H1 (cell line): ENCODE measurements around the gene CHST13. TPM values are rescaled to one million over a fixed set of nuclear protein-coding genes. Genes with fewer than 3 reads are reported as not detected.

ENCODE experiments used
- CTCF ChIA-PET: fragments of 300-600 bp; sonication (Branson Sonifier 250); formaldehyde crosslinking; loops from one replicate; lab custom pipeline; 2021; ENCODE audit not compliant: partially characterized antibody; lab: Charles Lee
- POLR2A ChIA-PET: fragments of 300-600 bp; sonication (Branson Sonifier 250); formaldehyde crosslinking; loops from one replicate; lab custom pipeline; 2021; ENCODE audit warnings: inconsistent platforms; ENCODE audit not compliant: partially characterized antibody; lab: Charles Lee
- DNase-seq, 2 experiments: peaks; one replicate each; pipeline versions ENCODE4 v3.0.0 to v3.0.0-alpha.2; 2010 to 2022; ENCODE audit warnings: low spot score in 2 of 2, low read depth in 1 of 2, mixed read lengths in 1 of 2
- FAIRE-seq: peaks from 2 replicates; lab custom pipeline; 2011; peaks lifted over from hg19 to GRCh38; lab: Jason Lieb, UNC
- H2AFZ ChIP-seq: 2 replicates; pipeline ENCODE4 v1.8.1; 2012; ENCODE audit warnings: low read length, inconsistent platforms
- H2AK5ac ChIP-seq: 2 replicates; pipeline ENCODE4 v1.6.1; 2013; ENCODE audit warnings: low read depth, low read length
- H2BK120ac ChIP-seq: replicated peaks from 2 replicates; pipeline ENCODE3; 2013; ENCODE audit warnings: low read depth, low read length, inconsistent platforms
- H2BK12ac ChIP-seq: 2 replicates; pipeline ENCODE4 v1.6.1; 2013; ENCODE audit warnings: low read depth, low read length
- H2BK15ac ChIP-seq: 2 replicates; pipeline ENCODE4 v1.6.1; 2013; ENCODE audit warnings: low read length
- H2BK20ac ChIP-seq: 2 replicates; pipeline ENCODE4 v1.6.1; 2013; ENCODE audit warnings: low read length
- H2BK5ac ChIP-seq: 2 replicates; pipeline ENCODE4 v1.6.1; 2013; ENCODE audit warnings: low read depth, low read length
- H3K14ac ChIP-seq: 2 replicates; pipeline ENCODE4 v1.6.1; 2013; ENCODE audit warnings: inconsistent platforms; ENCODE audit not compliant: insufficient read length
- H3K18ac ChIP-seq: 2 replicates; pipeline ENCODE4 v1.6.1; 2013; ENCODE audit warnings: low read length; ENCODE audit errors: extremely low read depth
- H3K23ac ChIP-seq: 2 replicates; pipeline ENCODE4 v1.6.1; 2013; ENCODE audit warnings: inconsistent platforms; ENCODE audit not compliant: insufficient read length
- H3K23me2 ChIP-seq: 2 replicates; pipeline ENCODE4 v1.6.1; 2013; ENCODE audit warnings: low read depth, low read length
- H3K27ac ChIP-seq: 2 replicates; pipeline ENCODE4 v1.6.1; 2011; ENCODE audit warnings: low read depth, low read length, inconsistent platforms
- H3K27me3 ChIP-seq, 4 experiments: replicated peaks in 1 of 4; 1 replicate in 1 of 4; 2 replicates in 3 of 4; pipeline versions ENCODE4 v1.6.1 to v1.8.1; 2011 to 2013; ENCODE audit warnings: low read length in 3 of 4, mild to moderate bottlenecking in 3 of 4, inconsistent platforms in 2 of 4, mixed read lengths in 2 of 4, moderate library complexity in 1 of 4; ENCODE audit not compliant: control insufficient read depth in 3 of 4, insufficient read depth in 3 of 4; ENCODE audit errors: extremely low read depth in 1 of 4
- H3K36me3 ChIP-seq, 4 experiments: 2 replicates each; pipeline versions ENCODE4 v1.6.1 to v1.8.1; 2011 to 2013; ENCODE audit warnings: mild to moderate bottlenecking in 4 of 4, low read length in 3 of 4, moderate library complexity in 2 of 4, control low read depth in 1 of 4, inconsistent platforms in 1 of 4; ENCODE audit not compliant: insufficient read depth in 4 of 4, control insufficient read depth in 2 of 4
- H3K4ac ChIP-seq: replicated peaks from 2 replicates; pipeline ENCODE3; 2013; ENCODE audit warnings: low read length, low read depth, mixed read lengths, inconsistent platforms; ENCODE audit not compliant: insufficient read length
- H3K4me1 ChIP-seq, 4 experiments: replicated peaks in 1 of 4; 1 replicate in 1 of 4; 2 replicates in 3 of 4; pipeline versions ENCODE4 v1.6.1 to v1.8.1; 2011 to 2013; ENCODE audit warnings: low read length in 3 of 4, inconsistent platforms in 2 of 4, mixed read lengths in 1 of 4; ENCODE audit not compliant: insufficient read depth in 4 of 4, control insufficient read depth in 3 of 4
- H3K4me2 ChIP-seq, 2 experiments: 2 replicates each; pipeline versions ENCODE4 v1.6.1 to v1.8.1; 2011 to 2013; ENCODE audit warnings: low read depth in 2 of 2, low read length in 2 of 2, control low read depth in 1 of 2, inconsistent platforms in 1 of 2, mild to moderate bottlenecking in 1 of 2; ENCODE audit not compliant: insufficient read depth in 1 of 2
- H3K4me3 ChIP-seq, 4 experiments: fragments of 200-600, 300-600 bp in 1 of 4; sonication (generic), shearing (Covaris generic), sonication (Bioruptor Twin) in 1 of 4; 2 replicates each; pipeline versions ENCODE4 v1.5.1 to v1.8.1; 2011 to 2016; ENCODE audit warnings: low read length in 4 of 4, low read depth in 3 of 4, control low read depth in 2 of 4, inconsistent platforms in 2 of 4, mild to moderate bottlenecking in 2 of 4, mixed read lengths in 1 of 4, moderate library complexity in 1 of 4; ENCODE audit not compliant: insufficient read depth in 2 of 4; ENCODE audit errors: extremely low read depth in 1 of 4
- H3K56ac ChIP-seq: replicated peaks from 2 replicates; pipeline ENCODE3; 2013; ENCODE audit warnings: low read depth, mild to moderate bottlenecking, mixed read lengths, low read length, inconsistent platforms; ENCODE audit not compliant: insufficient read length
- H3K79me1 ChIP-seq: 2 replicates; pipeline ENCODE4 v1.6.1; 2013; ENCODE audit warnings: low read depth, low read length, control low read depth
- H3K79me2 ChIP-seq, 2 experiments: 2 replicates each; pipeline versions ENCODE4 v1.6.1 to v1.8.1; 2012 to 2013; ENCODE audit warnings: low read length in 2 of 2, mild to moderate bottlenecking in 2 of 2, inconsistent platforms in 1 of 2; ENCODE audit not compliant: insufficient read depth in 2 of 2, control insufficient read depth in 1 of 2
- H3K9ac ChIP-seq, 4 experiments: replicated peaks in 1 of 4; 1 replicate in 1 of 4; 2 replicates in 3 of 4; pipeline versions ENCODE4 v1.6.1 to v1.8.1; 2011 to 2013; ENCODE audit warnings: low read depth in 3 of 4, low read length in 3 of 4, control low read depth in 2 of 4, mild to moderate bottlenecking in 2 of 4, moderate library complexity in 2 of 4, inconsistent platforms in 1 of 4; ENCODE audit errors: extremely low read depth in 1 of 4
- H3K9me3 ChIP-seq, 2 experiments: 2 replicates each; pipeline versions ENCODE4 v1.6.1 to v1.8.1; 2012 to 2013; ENCODE audit warnings: mild to moderate bottlenecking in 2 of 2, moderate library complexity in 2 of 2, control low read depth in 1 of 2, inconsistent platforms in 1 of 2, low read depth in 1 of 2, low read length in 1 of 2, mixed read lengths in 1 of 2; ENCODE audit not compliant: insufficient read depth in 2 of 2
- H4K20me1 ChIP-seq, 2 experiments: replicated peaks in 1 of 2; 2 replicates each; pipeline versions ENCODE3 to v1.8.1; 2011 to 2013; ENCODE audit warnings: inconsistent platforms in 2 of 2, low read length in 2 of 2, mild to moderate bottlenecking in 1 of 2; ENCODE audit not compliant: insufficient read depth in 2 of 2, control insufficient read depth in 1 of 2
- H4K5ac ChIP-seq: 2 replicates; pipeline ENCODE4 v1.6.1; 2013; ENCODE audit warnings: low read length, low read depth, mixed read lengths, inconsistent platforms; ENCODE audit not compliant: insufficient read length
- H4K8ac ChIP-seq: 2 replicates; pipeline ENCODE4 v1.8.0; 2013; ENCODE audit warnings: mild to moderate bottlenecking, moderate library complexity, low read length, inconsistent platforms; ENCODE audit not compliant: insufficient read depth; ENCODE audit errors: extremely low read depth
- H4K91ac ChIP-seq: replicated peaks from 2 replicates; pipeline ENCODE3; 2013; ENCODE audit warnings: low read length, mixed read lengths, inconsistent platforms; ENCODE audit not compliant: insufficient read length
- CBX5 ChIP-seq: fragments of 300-800, 300-1000 bp; sonication (generic); IDR thresholded peaks from 2 replicates; pipeline ENCODE4 v1.7.1; 2016; ENCODE audit warnings: antibody characterized with exemption, low read length, low read depth
- CREB1 ChIP-seq: IDR thresholded peaks from 2 replicates; pipeline ENCODE4 v1.6.1; 2012; ENCODE audit warnings: inconsistent platforms
- GABPA ChIP-seq: IDR thresholded peaks from 2 replicates; pipeline ENCODE4 v1.6.1; 2011; ENCODE audit warnings: mild to moderate bottlenecking, low read length, moderate library complexity, borderline replicate concordance; ENCODE audit not compliant: insufficient read depth
- KDM5A ChIP-seq: fragments of 200-600 bp; IDR thresholded peaks from 2 replicates; pipeline ENCODE4 v1.7.1; 2012; ENCODE audit warnings: mild to moderate bottlenecking, low read length, inconsistent platforms, mixed read lengths
- POLR2A ChIP-seq, 2 experiments: IDR thresholded peaks; 1 replicate in 1 of 2; 2 replicates in 1 of 2; pipeline ENCODE4 v1.6.1; 2011; ENCODE audit warnings: low read depth in 2 of 2, low read length in 2 of 2, mild to moderate bottlenecking in 2 of 2; ENCODE audit errors: control extremely low read depth in 1 of 2
- POLR2AphosphoS5 ChIP-seq: IDR thresholded peaks from 2 replicates; pipeline ENCODE4 v1.6.1; 2011; ENCODE audit warnings: low read depth, low read length
- SIN3A ChIP-seq, 2 experiments: IDR thresholded peaks in 1 of 2; conservative IDR thresholded peaks in 1 of 2; 2 replicates each; pipeline ENCODE4 v1.6.1; 2011 to 2012; ENCODE audit warnings: low read length in 2 of 2, improper control_type of control experiment in 1 of 2, low read depth in 1 of 2, mild to moderate bottlenecking in 1 of 2
- SIX5 ChIP-seq: IDR thresholded peaks from 2 replicates; pipeline ENCODE4 v1.6.1; 2011; ENCODE audit warnings: mild to moderate bottlenecking, low read depth, low read length
- TBP ChIP-seq: IDR thresholded peaks from 2 replicates; pipeline ENCODE4 v1.6.1; 2011; ENCODE audit warnings: low read depth, low read length, improper control_type of control experiment
- WGBS, 2 experiments: shearing (Covaris generic) in 1 of 2; methylation state at CpG; one replicate each; pipeline versions ENCODE4 v1.1.6 to v1.1.7; 2013 to 2015; ENCODE audit warnings: low lambda C conversion rate in 2 of 2, mixed read lengths in 2 of 2, inconsistent platforms in 1 of 2, low coverage in 1 of 2, missing lambda C conversion rate in 1 of 2; ENCODE audit not compliant: insufficient replicate concordance in 2 of 2, insufficient coverage in 1 of 2, insufficient read length in 1 of 2; ENCODE audit errors: extremely low coverage in 1 of 2, missing lambda C conversion rate in 1 of 2; 5-methylcytosine and 5-hydroxymethylcytosine counted together
- polyA plus RNA-seq, 7 experiments: library from polyadenylated mRNA; depleted of rRNA in 3 of 7; stranded (reverse) in 5 of 7; unstranded in 2 of 7; fragments of >200 nt in 5 of 7; fragments of 200-250 nt in 2 of 7; gene quantifications; 1 replicate in 5 of 7; 2 replicates in 1 of 7; 4 replicates in 1 of 7; pipeline versions ENCODE4 v1.2.1 to v1.2.3, GENCODE V29; 2011 to 2013; ENCODE audit warnings: missing spikeins in 2 of 7, mixed read lengths in 2 of 7
- total RNA-seq: library from RNA; stranded (reverse); fragmentation: NEBNext Ultra II Directional; extraction: Animal tissue kit (Norgen Biotek cat#: 25700); gene quantifications from 2 replicates; pipeline ENCODE4 v1.2.1, GENCODE V29; 2021

CHST13 gene
- total and polyA plus RNA-seq, 2 of the 8 experiments (the other 6 are each of a cell fraction or from before 2014, with no cell fraction given) = 5.4 to 11.7 TPM

- Histone ChIP-seq H4K5ac (no peak overlapping the region), H3K56ac (peak overlapping the region; percentile 67), H3K4me2 (peak overlapping the region; percentile 91 to 92), H3K9me3 (no peaks in the 10 kb centered on the region), H3K18ac (no peak overlapping the region), H3K14ac (no peak overlapping the region), H3K4ac (no peak overlapping the region), H4K8ac (peak overlapping the region; percentile 43; the same call in 1 of the 2 replicates), H3K79me1 (peaks cover 8% of the 10 kb centered on the region), H2BK12ac (no peak overlapping the region), H4K20me1 (peaks cover 14 to 17% of the 10 kb centered on the region in 2 experiments), H2BK15ac (no peak overlapping the region), H3K23me2 (peaks cover 15% of the 10 kb centered on the region), H3K36me3 (peaks cover 9 to 23% (median 14%) of the 10 kb centered on the region in 4 experiments; a peak in 7 of 8 replicates), H3K4me1 (peaks cover 9 to 22% (median 14%) of the 10 kb centered on the region in 4 experiments; a peak in 6 of 7 replicates), H3K27me3 (no peaks in the 10 kb centered on the region), H2AFZ (no peak overlapping the region), H2BK120ac (no peak overlapping the region), H4K91ac (no peak overlapping the region), H3K27ac (peak overlapping the region; percentile 2; the same call in 1 of the 2 replicates), H2BK5ac (peak overlapping the region; percentile 37; the same call in 1 of the 2 replicates), H3K23ac (no peak overlapping the region), H2AK5ac (no peak overlapping the region), H2BK20ac (no peak overlapping the region), H3K79me2 (peaks cover 0 to 43% of the 10 kb centered on the region in 2 experiments; a peak in 2 of 4 replicates), H3K4me3 (peak overlapping the region; percentile 51 to 73 (median 68)), H3K9ac (peak overlapping the region; percentile 68 to 98 (median 84))
- 8% methylated on average over 58 of the region's 72 CpGs; no CpG with 5 or more reads in 1 of the 2 experiments for WGBS, 2 experiments
- FAIRE-seq (no peak), DNase-seq (peak in 1 of 2 experiments; percentile 59)
- ChIA-PET CTCF (interaction anchor here (0.6 to 3.1 kb wide), 12 partner anchors 10 to 1061 kb away, joined by 3 to 15 read pairs (median 4); no protein-coding TSS in a partner anchor), POLR2A (interaction anchor here (0.6 to 4.2 kb wide), 12 partner anchors 9 to 478 kb away, joined by 3 to 23 read pairs (median 3); partner anchors contain the start of gene KLF15)
- TF ChIP-seq CBX5 = no peak
- TF ChIP-seq KDM5A = no peak
- 0 out of 2 replicates have a peak, but pooled peaks have one; percentile 21 for TF ChIP-seq GABPA
- TF ChIP-seq CREB1 = no peak
- TF ChIP-seq SIN3A (conservative IDR thresholded peaks at IDR 0.05 in 1 of 2, IDR thresholded peaks at IDR 0.05 in 1 of 2; ENCODE audit: low read depth in 1 of 2, low read length in 2 of 2) = peak in 1 of 2 experiments; percentile 19; a peak in 1 of 4 replicates
- no peak for TF ChIP-seq SIX5
- TF ChIP-seq POLR2A (IDR thresholded peaks at IDR 0.05; ENCODE audit: control extremely low read depth in 1 of 2, low read depth in 2 of 2, low read length in 2 of 2) = no peak; a peak in 1 of 3 replicates
- no peak for TF ChIP-seq TBP
- TF ChIP-seq POLR2AphosphoS5 = 0 out of 2 replicates have a peak, but pooled peaks have one; percentile 21
These were observed 49.2 kb upstream of the CHST13 start for GRCh38 chr3:126474498-126475412.
